SIG-M5 (cell line): ENCODE results near the gene COL2A1.
"Not testable (repeated sequence)": the region's sequence is repeated elsewhere in the genome, so short reads cannot be mapped to it uniquely, and the experiment has no call there.

Source experiments
- DNase-seq: peaks from one replicate; lab custom pipeline; 2025; lab: John Stamatoyannopoulos, UW

The COL2A1 gene

GRCh38 chr12:47975816-47976215 lies 28.5 kb downstream of the COL2A1 start:
- no peak for DNase-seq

GRCh38 chr12:47975036-47975620 lies 29.1 kb downstream of the COL2A1 start:
- DNase-seq: no peak

- DNase-seq: no peak
These were observed 30.4 kb downstream of the COL2A1 start for GRCh38 chr12:47973870-47974269.

- no peak for DNase-seq
These were observed 31.4 kb downstream of the COL2A1 start for GRCh38 chr12:47972895-47973294.

- DNase-seq: no peak
These were observed 33.4 kb downstream of the COL2A1 start for GRCh38 chr12:47970843-47971242.

GRCh38 chr12:47969845-47970244 lies 34.4 kb downstream of the COL2A1 start:
- no peak for DNase-seq

GRCh38 chr12:47967461-47968321 lies 36.6 kb downstream of the COL2A1 start:
- DNase-seq: no peak

- DNase-seq: no peak
These were observed 38.7 kb downstream of the COL2A1 start for GRCh38 chr12:47965581-47965980.

GRCh38 chr12:47964106-47964728 lies 40.1 kb downstream of the COL2A1 start:
- no peak for DNase-seq

- DNase-seq: no peak
These were observed 40.8 kb downstream of the COL2A1 start, which contains the start of gene TMEM106C for GRCh38 chr12:47963340-47964040. Gene TMEM106C (plus strand): TSS chr12:47963596. CDS start chr12:47964237, 641 bp downstream.

GRCh38 chr12:47962198-47962597 lies 42.1 kb downstream of the COL2A1 start:
- no peak for DNase-seq

- not testable (repeated sequence) for DNase-seq
These were observed 46.6 kb downstream of the COL2A1 start for GRCh38 chr12:47957671-47958070.

- no peak for DNase-seq
These were observed 49.2 kb downstream of the COL2A1 start for GRCh38 chr12:47955059-47955458.

GRCh38 chr12:47954467-47955045 lies 49.7 kb downstream of the COL2A1 start:
- DNase-seq: no peak

GRCh38 chr12:47954058-47954457 lies 50.2 kb downstream of the COL2A1 start:
- DNase-seq: no peak

GRCh38 chr12:47950856-47951468 lies 53.3 kb downstream of the COL2A1 start:
- no peak for DNase-seq

- no peak for DNase-seq
These were observed 54.6 kb downstream of the COL2A1 start for GRCh38 chr12:47949441-47950341.

GRCh38 chr12:47947341-47947740 lies 56.9 kb downstream of the COL2A1 start:
- no peak for DNase-seq

- DNase-seq: peak; percentile 30
These were observed 57.6 kb downstream of the COL2A1 start for GRCh38 chr12:47946413-47947323.
